ENCODE measurements around the gene LGALS9.

- TF ChIP-seq CTCF (IDR thresholded peaks at IDR 0.05) (no peak), POLR2A (IDR thresholded peaks at IDR 0.05) (no peak)
These were observed 34.6 kb downstream of the LGALS9 start for GRCh38 chr17:27665549-27665948.

Data from esophagus squamous epithelium (tissue), 4 donors.